Superior temporal gyrus (tissue), 1 donor: ENCODE measurements around the gene FAAP20.
A peak's percentile ranks its signal among the peaks of the same experiment; 100 is the strongest.

Experiments used
- DNase-seq: peaks from one replicate; pipeline ENCODE4 v3.0.0-alpha.2; 2016; ENCODE audit errors: extremely low spot score

Gene FAAP20

DNA sequence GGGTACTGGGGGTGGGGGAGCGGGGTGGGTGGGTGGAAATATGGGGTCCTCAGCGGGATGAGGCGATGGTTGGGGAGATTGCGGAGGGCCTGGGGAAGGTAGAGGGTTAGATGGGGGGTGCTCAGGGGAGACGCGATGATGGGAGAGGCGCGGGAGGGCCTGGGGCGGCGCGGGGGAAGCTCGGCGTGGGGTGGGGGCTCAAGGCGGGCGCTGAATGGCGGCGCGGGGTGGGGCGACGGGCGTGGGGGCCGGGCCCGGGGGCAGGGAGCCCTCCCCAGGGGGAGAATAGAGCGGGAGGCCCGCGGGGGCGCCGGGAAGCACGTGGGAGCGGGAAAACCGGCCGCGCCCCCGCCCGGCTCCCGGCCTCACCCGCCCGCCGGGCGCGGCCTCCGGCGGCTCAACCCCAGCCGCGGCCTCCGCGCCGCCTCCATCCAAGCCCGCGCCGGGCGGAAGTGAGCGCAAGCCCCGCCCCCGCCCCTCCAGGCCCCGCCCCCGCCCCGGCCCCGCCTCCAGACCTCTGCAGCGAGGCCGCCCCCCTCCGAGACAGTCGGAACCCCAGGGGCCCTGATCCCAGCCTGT is at the start of gene FAAP20:
TSS of gene FAAP20 (minus strand) at position 454 of the 579 bp plus-strand sequence. CDS start at position 431, 23 bp downstream.
- DNase-seq, result no peak

DNA sequence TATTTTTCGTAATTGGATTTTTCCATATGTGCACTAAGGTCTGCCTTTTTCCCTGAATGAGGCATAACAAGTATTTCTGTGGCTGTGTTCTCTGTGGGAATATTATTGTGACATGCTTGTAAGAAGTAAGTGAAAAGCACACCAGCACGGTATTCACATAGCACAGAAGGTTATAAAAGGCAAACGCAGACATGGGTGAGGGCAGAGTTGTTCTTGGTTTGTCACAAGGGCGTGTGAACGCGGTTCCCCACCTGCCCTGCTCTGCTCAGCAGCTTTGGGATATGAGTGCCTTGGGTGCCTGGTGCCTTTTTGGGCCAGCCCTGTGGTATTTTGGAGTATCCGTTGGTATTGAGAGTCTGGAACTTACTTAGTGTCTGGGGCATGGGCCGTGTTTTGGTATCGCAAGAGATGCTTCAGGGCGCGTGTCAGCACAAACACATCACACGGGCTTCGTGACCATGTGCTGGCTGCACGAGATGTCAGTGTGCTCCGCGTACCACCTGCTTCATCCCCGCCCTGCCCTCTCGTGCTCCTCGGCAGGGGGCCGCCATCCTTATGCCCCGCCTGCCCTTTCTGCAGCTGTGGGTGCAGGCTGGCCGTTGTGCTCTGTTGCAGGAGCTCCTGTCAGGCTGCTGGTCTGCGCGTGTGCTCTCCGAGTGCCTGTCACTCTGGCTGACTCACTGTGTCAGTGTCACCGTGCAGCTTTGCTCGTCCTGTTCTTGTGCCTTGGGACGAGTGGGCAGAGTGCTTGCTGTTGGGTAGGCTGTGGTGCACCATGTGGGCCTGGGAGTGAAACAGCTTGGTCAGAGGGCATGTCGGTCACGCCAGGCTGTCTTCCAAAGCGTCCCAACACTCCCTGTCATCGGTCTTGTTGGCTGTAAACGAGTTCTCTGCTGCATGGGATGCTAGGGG is 48.5 kb upstream of the FAAP20 start:
- DNase-seq, result peak; percentile 57

GRCh38 chr1:2241820-2242219 is 47.2 kb upstream of the FAAP20 start:
- no peak for DNase-seq

DNA sequence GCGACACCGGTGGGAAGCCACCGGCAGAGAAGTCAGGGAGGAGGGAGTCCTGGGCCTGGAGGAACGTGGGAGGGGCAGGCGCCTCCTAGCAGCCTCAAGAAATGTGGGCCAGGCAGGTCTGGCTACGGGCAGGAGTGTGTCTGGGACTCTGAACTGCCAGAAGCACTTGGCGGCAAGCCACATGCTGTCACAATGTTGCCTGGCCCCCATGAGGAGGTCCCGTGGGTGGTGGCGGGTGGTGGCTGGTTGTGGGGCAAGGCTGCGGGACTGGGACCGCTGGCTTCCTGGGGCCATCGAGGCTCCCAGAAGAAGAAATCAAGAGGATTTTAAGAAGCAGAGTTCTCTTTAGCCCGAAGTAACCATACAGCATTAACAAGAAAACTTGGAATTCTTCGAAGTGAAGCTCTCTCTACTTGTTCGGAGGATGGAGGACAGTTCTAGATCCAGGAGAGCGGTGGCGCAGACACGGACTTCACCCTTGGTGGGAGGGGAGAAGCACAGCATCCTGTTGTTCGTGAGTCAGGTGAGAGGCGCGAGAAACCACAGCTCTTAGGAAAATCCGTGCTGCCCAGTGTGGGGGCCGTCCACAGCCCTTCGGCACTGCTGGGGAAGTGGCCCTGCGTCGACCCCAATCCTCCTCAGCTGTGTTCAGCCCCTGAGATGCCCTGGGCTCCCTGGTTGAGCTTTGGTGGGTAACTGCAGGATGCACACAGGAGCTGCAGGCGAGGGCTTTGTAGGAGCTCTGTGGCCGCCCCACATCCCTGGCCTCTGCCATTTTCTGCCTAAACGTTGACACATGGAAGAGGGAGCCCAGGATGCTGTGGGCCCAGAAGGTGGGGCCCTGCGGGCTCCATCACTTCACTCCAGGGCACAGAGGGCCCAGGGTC is 45.9 kb upstream of the FAAP20 start:
- DNase-seq, result peak; percentile 57

GRCh38 chr1:2239384-2239985 is 44.9 kb upstream of the FAAP20 start:
- DNase-seq, result no peak

DNA sequence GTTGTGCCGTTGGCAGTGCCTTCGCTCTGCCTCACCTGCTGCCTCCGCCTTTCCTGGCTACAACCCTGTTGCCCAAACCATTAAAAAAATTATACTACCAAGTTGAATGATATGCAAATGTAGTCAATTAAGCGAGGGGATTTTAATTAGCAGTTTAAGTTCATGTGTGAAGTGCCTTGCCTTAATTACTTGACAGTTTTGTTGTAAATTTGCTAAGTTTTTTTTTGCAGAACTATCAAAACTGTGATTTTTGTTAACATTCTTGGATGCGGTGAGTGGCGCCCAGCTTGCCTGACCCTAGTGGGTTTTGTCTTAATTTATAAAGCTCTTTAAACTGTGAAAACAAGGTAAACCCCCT is 44.4 kb upstream of the FAAP20 start:
- DNase-seq, result no peak

GRCh38 chr1:2238361-2239012 is 43.9 kb upstream of the FAAP20 start:
- no peak for DNase-seq

DNA sequence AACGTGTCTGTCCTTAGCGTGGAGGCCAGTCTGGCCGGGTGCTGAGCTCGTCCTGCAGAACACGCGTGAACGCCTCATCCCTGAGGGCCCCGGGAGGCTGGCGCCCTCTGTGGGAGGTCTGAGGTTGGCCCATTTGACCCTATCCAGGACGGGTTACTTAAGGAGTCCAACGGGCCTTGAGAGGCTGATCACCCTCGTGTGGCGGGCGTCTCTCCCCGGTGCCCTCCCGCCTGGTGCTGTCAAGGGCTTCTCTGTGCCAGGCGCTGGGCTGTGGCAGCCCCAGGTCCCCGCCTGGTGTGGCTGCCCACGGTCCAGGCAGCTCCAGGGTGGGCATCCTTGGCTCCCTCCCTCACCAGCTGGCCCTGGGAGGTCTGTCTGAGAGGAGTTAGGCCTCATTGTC is 43.2 kb upstream of the FAAP20 start:
- DNase-seq, result no peak

GRCh38 chr1:2236695-2237677 is 42.4 kb upstream of the FAAP20 start:
- no peak for DNase-seq

- no peak for DNase-seq
Observed at GRCh38 chr1:2235300-2235998, 40.9 kb upstream of the FAAP20 start.

DNA sequence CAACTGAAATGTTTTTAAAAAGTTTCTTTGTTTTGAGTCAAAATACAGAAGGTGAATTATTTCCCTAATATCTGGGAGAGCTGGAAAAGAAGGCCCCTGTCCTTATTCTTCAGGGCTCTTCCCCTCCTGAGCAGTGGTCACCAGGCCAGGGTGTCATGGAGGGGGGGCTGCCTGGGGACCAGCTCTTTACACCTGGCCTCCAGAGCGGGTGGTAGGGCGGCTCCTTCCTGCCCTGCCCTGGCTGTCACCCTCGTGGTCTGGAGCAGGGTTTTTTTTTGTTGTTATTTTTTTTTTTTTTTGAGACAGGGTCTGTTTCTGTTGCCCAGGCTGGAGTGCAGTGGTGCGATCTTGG is 40.2 kb upstream of the FAAP20 start:
- no peak for DNase-seq

DNA sequence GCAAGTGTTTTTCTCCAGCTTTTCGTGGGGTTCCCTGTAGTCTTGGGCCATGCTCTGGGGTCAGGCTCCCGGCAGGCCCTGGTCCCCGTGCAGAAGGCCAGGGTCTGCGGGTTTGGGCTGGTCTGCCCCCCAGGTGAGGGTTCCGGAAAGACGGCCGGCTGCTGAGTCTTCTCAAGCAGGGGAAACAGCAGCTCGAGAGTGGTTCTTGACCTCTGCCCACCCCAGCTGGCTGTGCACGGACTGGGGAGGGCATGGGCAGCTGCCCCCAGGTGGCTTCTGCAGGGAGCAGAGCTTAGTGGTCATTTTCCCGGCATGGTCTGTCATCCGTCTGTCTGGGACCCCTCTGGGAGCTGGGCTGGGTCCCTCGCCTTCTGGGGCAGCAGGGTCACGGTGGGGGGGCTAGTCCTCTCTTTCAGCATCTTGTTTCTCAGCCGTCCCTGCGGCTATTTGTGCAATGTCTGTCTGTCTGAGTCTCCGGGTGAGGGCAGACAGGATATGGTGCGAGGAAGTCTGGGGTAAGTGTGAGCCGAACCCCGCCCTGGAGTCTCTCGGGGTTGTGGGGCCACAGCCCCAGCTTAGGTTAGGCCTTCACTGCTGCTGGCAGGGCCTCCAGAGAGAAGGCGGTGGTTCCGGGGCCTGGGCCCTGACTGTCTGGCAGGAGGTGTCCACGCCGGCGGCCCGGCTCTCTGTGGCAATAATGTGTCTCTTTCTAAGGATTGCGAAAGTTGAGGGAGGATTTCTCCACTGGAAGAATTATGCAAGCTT is 39.6 kb upstream of the FAAP20 start:
- DNase-seq, result no peak

- DNase-seq, result no peak
Observed at GRCh38 chr1:2233468-2233867, 38.9 kb upstream of the FAAP20 start.

DNA sequence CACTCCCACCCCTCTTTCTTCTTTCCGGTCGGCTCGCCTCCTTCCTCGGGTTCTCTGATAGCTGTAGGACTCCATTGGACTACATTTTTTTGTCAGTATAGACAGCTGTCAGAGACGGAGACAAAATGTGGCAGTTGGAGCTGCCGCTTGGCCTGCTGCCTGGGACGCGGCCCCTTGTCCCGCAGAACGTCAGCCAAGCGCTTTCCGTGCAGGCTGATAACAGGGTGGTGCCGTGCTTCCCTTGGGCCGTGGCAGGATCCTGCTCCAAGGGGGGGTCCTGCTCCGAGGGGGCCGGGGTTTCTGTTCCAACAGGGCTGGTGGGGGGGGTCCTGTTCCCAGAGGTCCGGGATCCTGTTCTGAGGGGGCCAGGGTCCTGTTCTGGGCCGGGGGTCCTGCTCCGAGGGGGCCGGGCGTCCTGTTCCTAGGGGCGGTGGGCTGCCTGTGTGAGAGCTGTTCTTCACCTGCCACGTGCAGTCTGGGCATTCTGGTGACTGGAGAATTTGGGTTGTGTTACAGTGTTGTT is 38.4 kb upstream of the FAAP20 start:
- DNase-seq, result no peak

DNA sequence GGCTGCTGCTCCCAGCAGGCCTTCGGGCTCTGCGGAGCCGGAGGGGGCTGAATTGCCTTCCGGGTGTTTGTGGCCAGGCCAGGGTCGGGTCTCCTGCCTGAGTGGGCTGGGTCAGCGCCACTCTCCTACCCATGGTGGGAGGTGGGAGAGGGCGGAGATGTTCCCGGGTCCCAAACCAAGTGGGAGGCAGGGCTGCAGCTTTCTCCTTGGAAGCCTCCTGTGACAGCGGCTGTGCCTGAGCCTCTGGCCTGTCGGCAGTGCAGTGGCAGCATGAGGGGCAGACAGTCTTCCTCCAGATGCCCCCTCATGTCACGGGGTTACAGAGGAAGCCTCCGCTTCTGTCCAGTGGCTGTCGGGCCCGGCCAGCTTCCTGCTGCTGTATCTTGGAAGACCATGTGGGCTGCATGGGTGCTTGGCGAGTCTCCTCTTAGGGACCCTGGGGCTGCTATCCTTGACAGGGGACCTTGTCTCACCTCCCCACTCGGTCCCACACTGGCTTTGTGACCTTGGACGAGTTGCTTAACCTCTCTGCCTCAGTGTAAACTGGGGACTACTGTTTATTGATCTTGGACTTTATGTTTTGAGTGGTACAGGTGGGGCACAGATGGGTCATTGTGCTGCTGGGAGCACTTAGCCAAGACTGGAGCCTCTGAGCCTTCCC is 37.8 kb upstream of the FAAP20 start:
- DNase-seq, result no peak

GRCh38 chr1:2231532-2232254 is 37.1 kb upstream of the FAAP20 start:
- peak; percentile 55 for DNase-seq

DNA sequence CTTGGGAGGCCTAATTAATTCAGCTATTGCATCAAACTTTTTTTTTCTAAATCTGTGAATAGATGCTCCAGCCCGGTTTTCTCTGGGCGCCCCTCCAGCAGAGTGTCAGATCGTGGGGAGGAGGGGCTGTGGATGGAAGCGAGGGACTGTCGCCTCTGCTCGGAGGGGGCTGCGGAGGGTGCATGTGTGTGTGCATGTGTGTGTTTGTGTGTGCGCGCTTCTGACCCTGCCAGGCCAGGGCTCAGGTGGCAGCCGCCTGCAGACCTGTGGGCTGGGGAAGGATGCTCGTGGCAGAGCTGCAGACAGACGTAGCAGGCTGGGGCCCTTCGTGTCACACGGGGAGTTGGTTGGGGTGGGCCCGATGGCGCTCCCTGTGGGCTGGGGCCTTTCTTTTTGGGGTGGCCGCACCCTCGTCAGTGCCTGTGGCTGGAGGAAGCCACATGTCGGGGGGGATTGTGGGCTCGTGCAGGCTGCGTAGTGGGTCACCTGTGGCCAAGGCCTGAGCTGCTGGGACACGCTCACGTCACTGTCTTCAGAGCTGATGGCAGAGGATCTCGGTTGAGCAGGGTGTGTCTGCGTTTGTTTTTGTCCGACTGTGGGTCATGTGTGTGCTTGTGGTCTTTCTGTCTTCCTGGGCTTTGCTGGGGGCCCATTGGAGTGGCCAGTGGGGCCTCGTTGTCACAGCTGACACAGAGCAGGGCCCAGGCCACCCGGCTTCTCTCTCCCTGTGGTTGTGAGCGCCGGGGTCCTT is 36.4 kb upstream of the FAAP20 start:
- DNase-seq, result peak; percentile 82
